ENCODE measurements around the gene PTPRH.

- TF ChIP-seq CTCF (conservative IDR thresholded peaks at IDR 0.05) = no peak
- TF ChIP-seq ZFX (IDR thresholded peaks at IDR 0.05) = no peak
These were observed 20.0 kb upstream of the PTPRH start for GRCh38 chr19:55229145-55229788.

Measured in C4-2B (cell line).